GM19023 (cell line): ENCODE measurements around the gene TRIP13.
"Not testable (repeated sequence)": the region's sequence is repeated elsewhere in the genome, so short reads cannot be mapped to it uniquely, and the experiment has no call there.

Experiments used
- ATAC-seq: cut with Tn5 transposase; IDR thresholded peaks from one replicate; pipeline ENCODE4 v1.9.1; 2021; ENCODE audit warnings: mild to moderate bottlenecking, moderate library complexity; ENCODE audit not compliant: unreplicated experiment

TRIP13 gene

DNA sequence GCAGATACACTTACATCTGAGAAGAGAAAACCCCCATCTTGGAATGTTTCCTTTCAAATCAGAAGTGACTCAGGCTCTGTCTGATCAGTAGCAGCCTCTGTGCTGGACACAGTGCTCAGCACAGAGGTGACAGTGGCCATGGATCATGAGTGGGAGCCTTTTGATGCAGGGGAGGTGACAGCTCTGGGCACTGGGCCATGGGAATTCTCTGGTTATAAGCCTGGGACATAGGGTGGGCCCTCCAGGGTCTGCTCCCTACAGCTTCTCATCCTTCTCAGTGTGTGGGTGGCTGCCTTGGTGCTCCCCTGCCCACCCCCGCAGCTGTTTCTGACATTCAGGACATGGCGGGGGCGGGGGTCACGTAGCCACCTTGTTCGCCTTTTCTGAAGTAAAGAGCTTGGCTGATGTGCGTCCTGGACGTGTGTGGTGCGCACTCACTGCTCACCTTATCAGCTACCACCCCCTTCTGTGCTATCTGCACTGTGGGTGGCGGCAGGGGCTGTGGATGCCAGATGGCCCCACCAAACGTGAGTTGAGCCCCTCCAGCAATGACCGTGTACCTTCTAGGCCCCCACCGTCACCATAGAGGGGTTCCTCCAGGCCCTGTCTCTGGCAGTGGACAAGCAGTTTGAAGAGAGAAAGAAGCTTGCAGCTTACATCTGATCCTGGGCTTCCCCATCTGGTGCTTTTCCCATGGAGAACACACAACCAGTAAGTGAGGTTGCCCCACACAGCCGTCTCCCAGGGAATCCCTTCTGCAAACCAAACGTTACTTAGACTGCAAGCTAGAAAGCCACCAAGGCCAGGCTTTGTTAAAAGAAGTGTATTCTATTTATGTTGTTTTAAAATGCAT is 24.0 kb downstream of the TRIP13 start:
- no peak for ATAC-seq

DNA sequence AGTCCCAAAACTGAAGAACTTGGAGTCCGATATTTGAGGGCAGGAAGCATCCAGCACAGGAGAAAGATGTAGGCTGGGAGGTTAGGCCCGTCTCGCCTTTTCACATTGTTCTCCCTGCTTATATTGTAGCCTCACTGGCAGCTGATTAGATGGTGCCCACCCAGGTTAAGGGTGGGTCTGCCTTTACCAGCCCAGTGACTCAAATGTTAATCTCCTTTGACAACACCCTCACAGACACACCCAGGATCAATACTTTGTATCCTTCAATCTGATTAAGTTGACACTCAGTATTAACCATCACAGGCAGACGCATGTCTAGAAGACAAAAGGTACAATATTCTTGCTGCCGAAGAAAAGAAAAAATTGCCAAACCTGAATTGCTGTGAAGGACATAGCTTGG is 26.0 kb downstream of the TRIP13 start:
- not testable (repeated sequence) for ATAC-seq

- ATAC-seq: no peak
These were observed 26.8 kb downstream of the TRIP13 start for GRCh38 chr5:919356-920000.

DNA sequence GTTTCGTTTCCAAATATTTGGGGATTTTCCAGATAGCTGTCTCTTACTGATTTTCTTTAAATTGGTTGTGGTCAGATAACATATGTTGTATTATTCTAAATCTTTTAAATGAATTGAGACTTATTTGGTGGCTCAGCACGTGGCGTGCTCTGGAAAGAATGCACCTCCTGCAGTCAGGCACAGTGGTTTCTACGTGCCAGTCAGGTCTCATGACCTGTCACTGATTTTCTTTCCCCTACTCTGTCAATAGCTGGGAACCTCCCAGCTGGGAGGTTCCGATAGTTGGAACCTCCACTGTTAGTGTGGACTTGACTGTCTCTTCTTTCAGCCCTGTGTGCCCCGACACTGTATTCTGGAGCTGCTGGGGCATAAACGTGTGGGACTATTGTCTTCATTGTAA is 27.6 kb downstream of the TRIP13 start:
- ATAC-seq: no peak

DNA sequence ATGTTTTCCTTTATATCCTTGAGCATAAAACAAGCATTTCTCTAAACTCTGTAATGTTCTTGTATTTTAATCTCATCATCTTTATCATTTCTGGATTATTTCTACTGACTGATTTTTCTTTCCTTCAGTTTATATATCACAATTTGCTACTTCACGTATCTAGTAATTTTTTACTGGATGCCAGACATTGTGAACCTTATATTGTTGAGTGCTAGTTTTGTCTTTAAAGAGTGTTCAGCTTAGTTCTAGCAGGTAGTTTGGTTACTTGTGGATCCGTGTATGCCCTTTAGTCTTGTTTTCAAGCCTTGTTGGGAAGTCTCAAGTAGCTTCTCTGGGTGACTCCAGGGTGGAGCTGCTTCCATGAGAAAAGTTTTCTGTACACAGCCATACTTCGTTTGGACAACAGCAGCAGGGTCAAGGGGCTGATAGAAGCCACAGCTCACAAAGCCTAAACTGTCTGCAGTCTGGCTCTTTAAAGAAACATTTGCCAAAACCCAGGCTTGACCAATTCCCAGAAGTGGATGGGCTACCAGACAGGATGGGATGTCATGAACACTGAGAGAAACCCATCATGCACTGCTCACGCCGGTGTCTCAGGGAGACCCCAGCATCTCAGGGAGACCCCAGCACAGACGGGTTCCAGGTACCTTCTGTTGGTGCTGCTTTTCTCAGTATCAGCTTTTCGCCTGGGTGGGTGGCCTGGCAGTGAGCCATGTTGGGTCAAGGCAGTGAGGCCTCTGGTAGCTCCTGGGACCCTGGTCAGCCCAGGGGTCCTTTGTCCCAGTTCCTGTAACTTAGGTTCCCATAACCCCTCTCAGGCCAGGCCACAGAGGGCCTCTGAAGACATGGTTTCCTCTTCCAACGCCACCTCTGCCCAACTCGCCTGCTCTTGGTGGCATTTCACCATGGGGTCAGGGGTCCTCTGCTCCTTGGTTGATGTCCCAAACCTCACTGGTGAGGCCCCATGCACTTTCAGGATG is 29.1 kb downstream of the TRIP13 start:
- ATAC-seq: no peak

DNA sequence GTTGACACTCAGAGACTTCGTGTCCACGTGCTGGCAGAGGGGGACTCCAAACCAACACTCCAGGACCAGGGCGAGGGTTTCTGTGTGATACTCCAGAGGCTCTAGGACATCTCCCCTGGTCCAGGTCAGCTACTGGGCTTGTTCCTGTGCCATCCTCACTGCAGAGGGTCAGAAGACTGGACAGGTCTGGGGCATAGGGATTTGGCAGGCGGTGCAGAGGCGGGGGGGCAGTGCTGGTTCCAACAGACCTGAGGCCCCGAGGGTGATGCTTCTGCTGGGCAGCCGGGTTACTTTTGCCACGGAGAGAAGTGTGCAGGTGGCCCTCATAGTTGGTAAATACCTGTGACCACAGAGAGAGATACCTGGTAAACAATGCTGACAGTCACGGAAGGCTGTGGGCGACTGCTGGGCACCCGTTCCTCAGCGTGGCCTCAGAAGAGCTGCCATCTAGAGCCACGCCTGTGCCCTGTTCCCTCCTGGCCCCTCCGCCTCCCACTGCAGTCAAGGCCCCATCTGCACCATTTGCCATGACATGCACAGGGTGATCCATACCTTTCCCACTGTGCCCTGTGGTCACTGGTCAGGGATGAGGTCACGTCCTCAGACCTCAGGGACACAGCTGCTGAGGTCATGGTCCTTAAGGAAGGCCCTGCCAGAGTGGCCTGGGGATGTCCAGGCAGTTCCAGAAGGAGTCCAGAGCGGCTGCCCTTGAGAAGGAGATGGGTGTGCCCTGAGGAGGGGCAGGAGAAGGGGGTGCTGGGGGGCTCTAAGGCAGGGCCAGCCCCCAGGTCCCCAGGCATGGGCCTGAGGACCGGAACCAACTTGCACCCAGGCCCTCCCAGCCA is 30.0 kb downstream of the TRIP13 start:
- ATAC-seq: no peak

- peak; percentile 84 for ATAC-seq
These were observed 30.7 kb downstream of the TRIP13 start for GRCh38 chr5:923281-923873.

- no peak for ATAC-seq
These were observed 33.9 kb downstream of the TRIP13 start for GRCh38 chr5:926417-927171.

- no peak for ATAC-seq
These were observed 34.7 kb downstream of the TRIP13 start for GRCh38 chr5:927172-928015.

GRCh38 chr5:929182-929581 is 36.5 kb downstream of the TRIP13 start:
- not testable (repeated sequence) for ATAC-seq

- ATAC-seq: no peak
These were observed 36.9 kb downstream of the TRIP13 start for GRCh38 chr5:929596-929995.

- no peak for ATAC-seq
These were observed 38.2 kb downstream of the TRIP13 start for GRCh38 chr5:930866-931265.

GRCh38 chr5:931570-932145 is 39.0 kb downstream of the TRIP13 start:
- no peak for ATAC-seq

DNA sequence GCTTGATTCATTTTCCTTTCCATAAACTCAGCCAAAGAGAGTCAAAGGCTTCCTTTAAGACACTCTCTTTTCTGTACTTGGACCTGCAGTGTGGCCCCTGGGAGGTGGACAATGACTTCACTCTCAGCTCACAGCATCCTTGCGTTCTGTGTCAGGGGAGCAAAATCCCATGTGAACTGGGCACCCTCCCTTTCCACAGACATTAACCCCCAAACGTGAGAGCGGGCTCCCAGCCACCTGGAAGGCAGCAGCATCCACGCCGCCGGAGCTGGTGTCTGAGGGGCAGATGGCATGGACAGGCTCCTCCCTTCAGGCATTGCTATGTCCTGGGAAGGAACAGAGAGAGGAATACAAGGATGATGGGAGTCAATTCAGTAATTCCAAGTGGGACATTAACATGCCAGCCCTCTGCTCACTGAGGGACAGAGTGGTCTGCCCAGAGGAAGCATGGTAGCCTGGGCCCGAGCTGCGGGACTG is 39.5 kb downstream of the TRIP13 start:
- ATAC-seq: no peak

GRCh38 chr5:932628-933250 is 40.1 kb downstream of the TRIP13 start:
- no peak for ATAC-seq

DNA sequence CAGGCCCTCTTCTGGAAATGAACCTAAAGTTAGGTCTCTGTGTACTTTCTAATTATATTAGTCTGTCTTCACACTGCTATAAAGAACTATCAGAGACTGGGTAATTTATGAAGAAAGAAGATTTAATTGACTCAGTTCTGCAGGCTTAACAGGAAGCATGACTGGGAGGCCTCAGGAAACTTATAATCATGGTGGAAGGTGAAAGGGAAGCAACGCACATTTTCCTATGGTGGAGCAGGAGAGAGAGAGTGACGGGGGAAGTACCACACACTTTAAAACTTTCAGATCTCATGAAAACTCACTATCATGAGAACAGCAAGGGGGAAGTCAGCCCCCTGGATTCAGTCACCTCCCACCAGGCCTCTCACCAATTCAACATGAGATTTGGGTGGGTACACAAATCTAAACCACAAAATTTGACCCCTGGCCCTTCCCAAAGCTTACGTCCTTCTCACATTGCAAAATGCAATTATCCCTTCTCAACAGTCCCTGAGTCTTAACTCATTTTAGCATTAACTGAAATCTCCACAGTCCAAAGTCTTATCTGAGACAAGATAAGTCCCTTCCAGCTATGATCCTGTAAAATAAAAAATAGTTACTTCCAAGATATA is 40.7 kb downstream of the TRIP13 start:
- no peak for ATAC-seq

DNA sequence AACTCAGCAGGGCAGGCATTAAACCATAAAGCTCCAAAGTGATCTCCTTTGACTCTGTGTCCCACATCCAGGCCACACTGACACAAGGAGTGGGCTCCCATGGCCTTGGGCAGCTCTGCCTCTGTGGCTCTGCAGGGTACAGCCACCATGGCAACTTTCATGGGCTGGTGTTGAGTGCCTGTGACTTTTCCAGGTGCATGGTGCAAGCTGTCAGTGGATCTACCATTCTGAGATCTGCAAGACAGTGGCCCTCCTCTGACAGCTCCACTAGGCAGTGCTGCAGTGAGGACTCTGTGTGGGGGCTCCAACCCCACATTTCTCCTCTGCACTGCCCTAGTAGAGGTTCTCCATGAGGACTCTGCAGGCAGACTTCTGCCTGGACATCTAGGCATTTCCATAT is 41.3 kb downstream of the TRIP13 start:
- not testable (repeated sequence) for ATAC-seq
